Endometrium (tissue), 2 donors: ENCODE results near the gene BMAL1.
"Not testable (repeated sequence)": the region's sequence is repeated elsewhere in the genome, so short reads cannot be mapped to it uniquely, and the experiment has no call there.

Experiments
- FAIRE-seq: peaks from 2 replicates; lab custom pipeline; 2012; peaks lifted over from hg19 to GRCh38; lab: Jason Lieb, UNC
- donor health status: control.
- donor health status: control.

Gene BMAL1

DNA sequence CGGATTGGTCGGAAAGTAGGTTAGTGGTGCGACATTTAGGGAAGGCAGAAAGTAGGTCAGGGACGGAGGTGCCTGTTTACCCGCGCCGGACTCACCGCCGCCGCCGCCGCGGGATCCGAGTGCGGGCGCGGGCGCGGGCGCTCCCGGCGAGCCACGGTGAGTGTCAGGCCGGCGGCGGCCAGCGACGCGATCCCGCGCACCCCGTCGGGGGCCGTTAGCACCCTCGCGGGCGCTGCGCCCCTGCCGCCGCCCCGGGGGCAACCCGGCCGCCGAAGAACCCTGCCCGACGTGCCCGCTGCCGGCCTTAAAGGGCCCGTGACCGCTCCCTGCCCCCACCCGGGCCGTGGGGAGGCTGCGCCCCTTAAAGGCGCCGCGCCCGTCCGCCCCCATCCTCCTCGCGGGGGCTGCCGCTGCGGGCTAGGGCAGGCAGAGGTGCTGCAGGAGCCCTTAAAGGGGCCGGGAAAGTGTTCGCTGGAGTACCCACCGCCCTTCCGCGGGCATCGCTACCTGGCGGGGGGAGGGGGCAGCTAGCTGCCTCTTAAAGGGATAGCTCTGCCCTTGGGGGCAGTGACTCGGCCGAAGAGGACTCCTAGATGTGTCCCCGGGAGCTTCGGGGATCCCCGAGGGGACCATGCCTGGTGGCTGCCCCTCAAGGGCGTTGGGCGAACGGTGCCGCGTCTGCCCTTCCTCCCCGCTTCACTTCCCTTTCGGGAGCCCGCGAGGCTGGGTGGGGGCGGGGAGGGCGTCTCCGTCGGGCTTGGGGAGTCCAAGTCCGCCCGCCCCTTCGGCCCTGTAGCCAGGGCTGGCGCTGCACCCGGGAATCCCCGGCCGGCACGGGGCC lies at the start of gene BMAL1:
Gene BMAL1 (plus strand): TSS at position 23 of the 841 bp plus-strand sequence. CDS start 76,519 bp downstream, outside the sequence.
- no peak for FAIRE-seq

DNA sequence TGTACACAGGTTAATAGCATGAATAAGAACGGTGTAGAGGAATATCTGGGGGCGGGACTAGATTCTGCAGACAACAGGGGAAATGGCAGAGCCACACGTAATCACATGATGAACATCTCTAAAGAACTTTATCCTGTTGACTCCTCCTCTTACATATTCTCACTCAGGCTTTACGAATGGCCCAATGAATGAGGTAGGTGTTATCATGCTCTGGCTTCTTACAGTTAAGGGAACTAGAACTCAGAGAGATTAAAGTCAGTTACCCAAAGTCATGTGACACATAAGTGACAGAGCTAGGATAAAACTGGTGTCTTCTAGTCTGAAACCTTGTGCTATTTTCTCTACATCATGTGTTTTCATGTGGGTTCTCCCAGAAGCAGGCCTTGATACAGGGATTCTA lies 49.0 kb upstream of the BMAL1 start:
- FAIRE-seq, result no peak

DNA sequence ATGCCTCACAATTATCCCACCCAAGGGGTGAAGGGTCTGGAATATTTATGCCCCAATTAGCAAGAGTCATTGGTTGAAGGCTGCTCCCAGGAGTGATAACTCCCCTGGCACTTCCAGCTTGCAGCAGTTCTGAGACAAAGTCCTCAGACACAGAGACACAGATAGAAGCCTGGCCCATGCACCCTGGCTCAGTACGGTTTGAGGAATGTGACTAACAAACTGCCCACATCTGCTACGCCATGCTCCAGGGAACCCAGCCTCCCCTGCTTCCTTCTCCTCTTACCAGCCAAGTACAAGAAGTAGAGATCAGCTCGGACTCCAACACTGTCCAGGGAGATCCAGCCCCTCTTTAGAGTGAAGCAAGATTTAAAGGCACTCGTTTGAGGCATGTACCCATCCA lies 48.5 kb upstream of the BMAL1 start:
- FAIRE-seq, result no peak

DNA sequence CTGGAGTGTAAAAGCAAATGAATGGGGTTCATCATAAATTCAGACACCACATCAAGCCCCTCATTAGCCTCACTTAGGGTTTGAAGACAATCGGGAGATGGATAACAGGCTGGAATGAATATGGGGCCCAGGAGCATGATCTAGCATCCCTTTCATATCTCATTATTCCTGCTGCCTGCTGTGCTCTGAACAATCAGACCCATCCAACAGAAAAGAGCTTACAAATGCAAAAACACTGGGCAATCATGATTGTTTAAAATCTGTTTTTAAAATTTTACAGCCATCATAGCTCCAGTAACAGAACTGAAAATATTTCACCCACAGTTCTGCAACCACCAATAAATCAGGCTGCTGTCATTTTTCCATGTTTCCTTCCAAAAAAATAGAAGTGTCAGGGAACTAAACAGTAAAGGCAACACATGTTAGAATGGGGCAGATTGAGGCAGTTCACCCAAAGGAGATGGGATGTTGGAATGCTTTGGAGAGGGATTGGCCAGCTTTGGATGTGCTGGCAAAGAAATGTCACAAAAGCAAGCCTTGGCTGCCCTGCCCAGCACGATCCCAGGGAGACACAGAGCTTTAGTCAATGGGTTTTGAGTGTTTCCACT lies 47.8 kb upstream of the BMAL1 start:
- no peak for FAIRE-seq

DNA sequence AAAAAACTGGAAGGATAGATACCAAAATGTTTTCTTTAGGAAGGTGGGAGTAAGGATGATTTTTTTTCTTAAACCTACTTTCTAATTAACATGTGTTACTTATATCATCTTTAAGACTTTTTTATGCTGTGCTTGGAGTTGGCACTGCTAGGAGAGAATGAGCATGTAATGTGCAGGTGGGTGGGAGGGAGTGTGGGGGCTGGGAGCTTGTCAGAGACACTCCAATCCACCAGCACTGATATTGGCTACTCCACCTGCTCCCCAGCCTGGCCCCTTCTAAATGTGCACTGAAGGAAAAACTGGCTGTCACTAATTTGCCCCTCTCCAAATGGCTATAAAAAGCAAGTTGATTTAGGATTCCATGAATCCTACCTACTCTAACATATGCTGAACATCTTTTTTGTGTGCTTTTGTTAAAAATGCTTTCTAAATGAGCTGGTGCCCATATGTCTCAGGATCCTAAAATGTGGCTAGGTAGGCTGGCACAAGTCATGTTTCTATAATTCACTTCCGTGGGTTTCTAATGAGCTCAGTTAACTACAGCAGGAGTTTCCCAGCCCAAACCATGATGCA lies 44.3 kb upstream of the BMAL1 start:
- no peak for FAIRE-seq

DNA sequence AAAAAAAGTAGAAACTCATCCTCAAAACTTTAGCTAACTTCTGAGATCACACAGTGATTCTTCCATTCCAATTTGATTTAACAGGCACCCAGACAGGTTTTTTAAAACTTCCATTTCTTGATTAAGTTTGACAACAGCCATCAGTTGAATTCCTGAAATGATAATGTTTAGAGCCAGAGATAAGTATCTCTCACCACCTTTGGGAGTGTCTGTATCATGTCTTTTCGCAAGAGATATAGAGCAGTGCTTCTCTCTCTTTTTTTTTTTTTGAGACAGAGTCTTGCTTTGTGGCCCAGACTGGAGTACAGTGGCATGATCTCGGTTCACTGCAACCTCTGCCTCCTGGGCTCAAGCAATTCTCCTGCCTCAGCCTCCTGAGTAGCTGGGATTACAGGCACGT lies 41.7 kb upstream of the BMAL1 start:
- no peak for FAIRE-seq

DNA sequence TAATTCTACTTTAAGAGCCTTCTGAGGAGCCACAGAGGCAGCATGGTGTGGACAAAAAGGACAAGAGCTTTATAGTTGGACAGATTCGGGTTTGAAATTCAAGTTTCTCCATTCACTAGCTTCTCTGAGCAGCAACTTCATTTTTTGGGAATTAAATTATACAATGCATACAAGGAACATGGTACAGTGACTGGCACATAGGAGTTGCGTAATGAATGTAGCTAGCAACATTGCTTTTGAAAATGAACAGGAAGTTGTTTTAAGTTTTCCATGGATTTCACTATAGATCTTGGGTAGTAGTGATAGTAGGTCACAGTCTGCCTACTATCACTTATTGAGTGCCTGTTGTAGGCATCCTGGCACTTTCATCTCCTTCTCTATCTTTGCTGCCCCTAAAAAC lies 41.0 kb upstream of the BMAL1 start:
- no peak for FAIRE-seq

DNA sequence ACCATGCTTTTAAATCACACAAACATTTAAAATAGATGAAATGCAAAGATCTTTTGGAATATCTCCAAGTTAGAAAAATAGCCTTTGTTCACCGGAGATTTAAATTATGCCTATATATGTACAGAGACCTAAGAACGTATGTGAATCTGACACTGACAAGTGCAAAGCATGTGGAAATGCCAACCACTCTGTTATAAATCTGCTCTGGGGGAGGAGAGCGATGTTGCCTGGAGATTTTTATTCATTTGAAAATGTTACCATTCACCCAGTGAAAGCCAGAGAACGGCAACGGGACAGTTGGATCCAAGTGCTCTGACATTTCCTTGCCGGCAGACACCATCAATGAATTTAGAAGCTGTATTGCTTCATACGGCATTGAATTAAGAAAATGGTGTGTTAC lies 39.8 kb upstream of the BMAL1 start:
- no peak for FAIRE-seq

DNA sequence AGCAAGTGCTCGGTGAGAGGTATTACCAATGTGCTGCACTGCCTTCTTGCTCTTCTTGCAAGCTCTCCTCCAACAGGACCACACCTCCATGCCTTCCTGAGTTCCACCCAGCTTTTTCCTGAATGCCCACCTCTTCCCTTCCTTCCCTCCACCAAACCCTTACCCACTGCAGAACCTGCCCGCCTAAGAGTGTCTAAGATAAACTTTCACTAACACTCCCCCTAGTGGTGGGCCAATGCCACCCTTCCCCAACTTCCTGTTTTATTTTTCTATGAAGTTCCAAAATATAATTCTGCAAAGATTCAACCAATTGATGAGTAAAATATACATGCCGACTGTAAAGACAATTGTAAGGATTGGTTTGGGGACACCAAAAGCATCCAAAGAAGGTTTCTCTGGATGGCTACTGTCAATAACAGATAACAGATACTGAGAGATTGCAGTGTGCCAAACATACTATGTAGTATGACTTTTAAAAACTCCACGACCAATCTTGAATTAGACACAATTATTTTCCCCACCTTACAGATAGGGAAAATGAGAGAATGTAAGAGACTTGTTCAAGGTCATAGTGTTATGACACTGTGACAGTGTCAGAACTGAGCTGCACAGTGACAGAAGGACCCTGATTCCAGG lies 38.6 kb upstream of the BMAL1 start:
- FAIRE-seq, result no peak

DNA sequence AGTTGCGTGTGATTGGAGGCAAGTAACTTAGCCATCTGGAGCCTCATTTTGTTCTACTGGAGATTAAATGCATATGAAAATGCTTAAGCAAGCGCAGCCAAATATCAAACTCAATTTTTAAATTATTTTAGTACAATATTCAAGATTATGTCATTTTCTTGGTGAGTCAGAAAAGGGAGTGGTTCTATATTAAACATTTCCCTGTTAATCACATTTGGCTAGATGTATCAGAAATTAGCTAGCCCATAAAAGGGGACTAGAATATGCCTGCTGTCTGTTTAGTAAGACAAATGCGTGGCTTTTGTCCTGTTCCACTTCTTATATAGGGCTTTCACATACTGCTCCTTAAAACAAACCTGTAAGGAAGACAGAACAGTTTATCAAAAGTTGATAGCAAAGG lies 35.0 kb upstream of the BMAL1 start:
- FAIRE-seq, result no peak

DNA sequence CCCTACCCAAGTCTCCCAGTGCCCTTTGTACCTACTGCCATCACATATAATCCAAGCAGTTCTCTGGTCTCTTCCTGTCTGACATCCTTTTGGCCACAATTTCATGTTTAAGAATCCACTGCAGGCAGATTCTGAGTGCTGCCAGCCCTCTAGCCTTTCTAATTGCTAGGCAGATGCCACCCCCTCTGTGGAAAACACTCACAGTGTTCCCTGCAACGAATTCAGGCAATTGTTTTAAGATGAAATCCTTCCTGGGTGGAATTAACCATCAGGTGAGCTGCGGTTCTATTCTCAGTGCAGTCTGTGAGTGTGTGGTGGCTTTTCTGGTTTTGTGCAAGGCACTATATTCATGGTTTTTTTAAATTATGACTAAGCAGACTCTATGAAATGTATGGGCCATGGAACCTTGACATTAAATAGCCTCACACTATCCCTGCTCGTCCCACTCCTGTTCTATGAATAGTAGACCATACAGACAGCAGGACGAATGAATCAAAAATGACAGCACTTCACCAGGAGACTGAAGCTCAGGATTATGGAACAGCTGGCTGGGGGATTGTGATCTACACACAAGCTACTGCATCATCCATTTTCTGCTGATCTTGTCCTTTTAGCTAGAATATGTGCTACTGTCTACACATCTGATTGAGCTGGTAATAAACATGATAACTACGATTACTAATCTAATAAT lies 29.8 kb upstream of the BMAL1 start:
- no peak for FAIRE-seq

DNA sequence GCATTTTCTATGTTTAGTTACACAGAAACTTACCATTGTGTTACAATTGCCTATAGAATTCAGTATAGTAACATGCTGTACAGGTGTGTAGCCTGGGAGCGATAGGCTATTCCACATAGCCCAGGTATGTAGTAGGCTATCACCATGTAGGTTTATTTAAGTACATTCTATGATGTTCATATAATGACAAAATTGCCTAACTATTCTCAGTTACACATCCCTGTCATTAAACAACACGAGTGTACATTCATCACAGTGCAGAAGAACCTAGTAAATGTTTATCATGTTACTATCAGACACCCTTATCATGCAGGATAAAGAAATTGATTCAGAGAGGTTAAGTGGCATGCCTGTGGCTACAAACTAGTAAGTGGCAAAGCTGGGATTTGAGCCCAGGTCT lies 28.4 kb upstream of the BMAL1 start:
- no peak for FAIRE-seq

DNA sequence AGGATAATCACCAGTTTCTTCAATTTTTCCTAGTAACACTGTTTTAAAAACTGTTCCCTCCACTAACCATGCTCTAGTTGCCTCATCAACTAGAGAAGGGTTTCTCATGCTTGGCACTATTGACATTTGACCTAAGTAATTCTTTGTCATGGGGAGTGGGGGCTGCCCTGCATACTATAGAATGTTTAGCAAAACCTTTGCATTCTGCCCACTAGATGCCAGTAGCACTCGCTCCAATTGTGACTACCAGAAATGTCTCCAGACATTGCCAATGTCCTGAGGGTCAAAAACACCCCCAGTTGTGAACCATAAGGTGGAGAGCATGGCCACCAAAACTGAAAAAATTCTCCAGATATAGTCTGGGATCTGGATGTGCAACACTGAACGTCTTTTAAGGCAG lies 27.6 kb upstream of the BMAL1 start:
- FAIRE-seq, result no peak

DNA sequence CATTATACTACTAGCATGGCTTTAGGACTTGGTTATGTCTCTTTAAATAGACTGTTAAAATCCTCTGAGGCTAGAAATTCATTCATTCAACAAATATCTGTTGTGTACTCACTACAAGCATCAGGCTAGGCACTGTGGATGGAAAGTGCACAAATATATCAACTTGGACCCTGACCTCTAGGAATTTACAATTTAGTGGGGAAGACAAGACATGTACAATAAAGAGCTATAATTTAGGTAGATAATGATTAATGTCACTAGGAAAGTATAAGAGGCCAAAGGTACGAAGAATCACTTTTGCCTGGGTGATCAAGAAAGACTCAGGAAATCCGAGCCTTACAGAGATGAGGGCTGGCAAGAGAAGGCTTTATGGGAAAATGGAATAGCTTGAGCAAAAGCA lies 25.6 kb upstream of the BMAL1 start:
- no peak for FAIRE-seq

DNA sequence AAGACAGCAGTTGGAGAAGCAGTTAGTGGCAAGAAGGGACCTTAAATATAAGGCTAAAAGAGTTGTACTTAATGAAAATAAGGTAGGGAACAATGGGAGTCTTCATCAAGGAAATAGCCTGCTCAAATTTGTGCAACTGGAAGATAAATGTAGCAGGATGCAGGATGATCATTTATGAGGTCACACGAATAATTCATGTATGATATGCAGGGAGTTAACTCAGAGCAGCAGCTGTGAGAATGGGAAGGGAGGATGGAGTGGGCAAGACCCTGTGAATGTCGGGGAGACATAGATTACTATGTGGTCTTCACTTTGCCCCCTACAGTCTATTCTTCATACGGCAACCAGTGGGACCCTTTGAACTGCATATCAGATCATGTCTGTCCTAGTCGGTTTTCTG lies 25.2 kb upstream of the BMAL1 start:
- FAIRE-seq, result no peak

DNA sequence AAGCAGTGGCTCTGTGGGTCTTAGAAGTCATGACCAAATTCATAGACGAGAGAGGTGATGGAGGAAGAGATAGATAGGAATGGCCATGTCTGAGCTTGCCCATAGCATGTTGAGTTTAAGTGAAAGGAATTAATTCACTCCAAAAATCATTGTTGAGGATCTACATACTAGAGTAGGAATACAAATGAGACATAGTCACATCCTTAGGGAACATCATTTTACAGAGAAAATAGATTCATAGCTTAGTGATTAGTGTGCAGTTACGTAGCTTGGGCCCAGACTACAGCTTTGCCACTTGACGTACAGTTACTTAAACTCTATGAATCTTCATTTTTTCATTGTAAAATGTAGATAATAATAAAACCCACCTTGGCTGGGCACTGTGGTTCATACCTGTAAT lies 21.4 kb upstream of the BMAL1 start:
- FAIRE-seq, result no peak

DNA sequence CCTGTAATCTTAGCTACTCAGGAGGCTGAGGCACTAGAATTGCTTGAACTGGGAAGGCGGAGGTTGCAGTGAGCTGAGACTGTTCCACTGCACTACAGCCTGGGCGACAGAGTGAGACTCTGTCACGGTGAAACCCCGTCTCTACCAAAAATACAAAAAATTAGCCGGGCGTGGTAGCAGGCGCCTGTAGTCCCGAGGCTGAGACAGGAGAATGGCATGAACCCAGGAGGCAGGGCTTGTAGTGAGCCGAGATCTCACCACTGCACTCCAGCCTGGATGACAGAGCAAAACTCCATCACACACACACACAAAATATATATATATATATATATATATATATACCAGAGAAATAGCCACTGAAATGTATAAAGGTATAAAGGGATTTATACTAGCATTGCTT lies 19.5 kb upstream of the BMAL1 start:
- FAIRE-seq, result not testable (repeated sequence)

DNA sequence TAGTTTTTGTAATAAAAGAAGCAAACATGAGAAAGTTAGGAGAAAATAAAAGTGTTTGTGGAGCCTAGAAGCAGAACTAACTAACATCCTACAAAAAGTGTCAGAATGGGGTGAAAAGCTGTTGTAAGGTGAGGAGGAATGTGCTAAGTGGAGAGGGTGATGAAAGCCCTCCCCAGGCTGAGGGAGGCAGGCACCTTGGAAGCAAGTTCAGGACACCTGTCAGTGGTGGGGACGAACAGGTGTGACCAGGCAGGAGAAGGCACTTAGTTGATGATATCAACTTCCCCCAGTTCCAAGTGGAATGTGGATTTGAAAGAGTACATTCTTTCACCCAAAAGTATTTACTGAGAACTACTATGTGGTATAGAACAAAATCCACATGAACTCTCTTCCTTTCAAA lies 18.7 kb upstream of the BMAL1 start:
- FAIRE-seq, result no peak

DNA sequence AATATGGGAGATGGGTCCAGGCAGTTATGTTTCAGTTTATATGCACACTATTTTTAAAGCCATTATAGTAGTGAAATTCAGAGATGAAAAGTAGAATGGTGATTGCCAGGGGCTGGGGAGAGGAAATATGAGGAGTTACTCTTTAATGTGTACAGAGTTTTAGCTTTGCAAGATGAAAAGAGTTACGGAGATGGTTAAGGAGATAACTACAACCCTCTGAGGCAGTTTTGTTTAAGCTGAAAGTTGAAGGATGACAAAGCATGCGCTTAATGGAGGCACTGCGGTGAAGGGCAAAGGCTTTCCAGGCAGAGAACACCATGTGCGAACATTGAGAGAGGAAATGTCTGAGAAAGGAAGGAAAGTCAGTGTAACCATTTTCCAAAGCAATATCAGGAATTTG lies 18.2 kb upstream of the BMAL1 start:
- FAIRE-seq, result no peak

DNA sequence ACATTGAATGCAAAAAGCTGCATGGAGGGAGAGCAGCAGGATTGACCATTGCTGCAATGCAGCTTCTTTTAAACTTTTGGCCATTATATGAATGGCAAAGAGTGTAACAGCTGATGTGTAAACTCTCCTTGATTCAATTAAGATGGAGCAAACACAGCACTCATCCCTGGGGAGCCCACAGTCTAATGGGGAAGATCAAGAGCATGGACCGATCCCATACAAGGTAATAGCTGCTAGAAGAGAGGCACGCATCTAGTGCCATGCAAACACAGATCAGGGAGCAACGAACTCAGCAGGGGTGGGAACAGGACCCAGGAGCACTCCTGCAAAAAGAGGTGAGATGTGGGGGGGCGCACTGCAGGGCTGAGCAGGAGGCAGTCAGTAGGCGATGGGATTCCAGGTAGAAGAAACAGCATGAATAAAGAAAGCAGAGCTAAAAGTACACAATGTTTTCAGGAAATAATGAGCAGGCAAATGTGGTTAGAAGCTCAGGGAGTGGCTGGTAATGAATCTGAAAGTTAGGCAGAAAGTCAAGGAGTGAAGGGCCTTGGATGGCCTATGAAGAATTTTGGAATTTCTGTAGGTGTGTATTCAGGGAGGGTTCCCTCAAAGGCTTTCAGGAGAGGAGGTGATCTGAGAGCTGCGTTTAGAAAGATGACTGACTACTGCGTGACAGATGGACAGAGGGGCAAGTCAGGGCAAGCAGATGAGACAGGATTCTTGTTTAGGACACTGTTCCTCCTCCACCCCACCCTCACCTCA lies 17.2 kb upstream of the BMAL1 start:
- no peak for FAIRE-seq

DNA sequence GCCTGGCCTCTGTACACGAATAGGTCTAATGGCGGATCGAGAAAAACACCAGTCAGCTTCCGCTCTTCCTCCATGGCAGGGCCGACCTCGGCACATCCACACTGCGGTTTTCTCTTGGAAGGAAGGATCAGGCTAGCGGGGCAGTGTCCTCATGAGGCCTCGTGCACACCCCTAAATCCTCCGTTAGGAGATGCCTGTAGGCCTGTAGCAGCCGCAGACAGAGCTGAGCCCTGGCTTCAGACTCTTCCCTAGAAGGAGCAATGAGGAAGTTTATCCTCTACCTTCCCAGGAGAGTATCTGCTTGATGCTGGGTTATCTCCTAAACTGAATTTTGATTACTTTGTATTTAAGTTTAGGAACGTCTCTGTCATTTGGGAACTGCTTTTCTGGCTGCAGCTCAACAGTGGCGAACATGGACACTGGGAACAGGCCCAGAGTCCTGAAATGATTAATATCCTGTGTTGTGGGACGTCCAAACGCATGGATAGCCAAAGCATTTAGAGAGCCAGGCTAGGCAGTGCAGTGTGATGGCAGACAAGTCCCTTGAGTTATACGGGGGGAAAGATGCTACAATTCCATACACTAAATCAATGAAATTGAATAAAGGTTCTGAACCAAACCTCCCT lies 16.5 kb upstream of the BMAL1 start:
- no peak for FAIRE-seq
